SU-DHL-6 (cell line): Measurements from ENCODE around the gene ABCC3.

Experiments used
- CTCF ChIP-seq: fragments of 200-600 bp; sonication (generic); IDR thresholded peaks from one replicate; pipeline ENCODE4 v1.5.1; 2017; ENCODE audit warnings: antibody characterized with exemption, mild to moderate bottlenecking, low read length, moderate library complexity; ENCODE audit not compliant: insufficient read depth, poor library complexity, severe bottlenecking
- EZH2phosphoT487 ChIP-seq: fragments of 200-600 bp; sonication (generic), shearing (Covaris generic); conservative IDR thresholded peaks from 2 replicates; pipeline ENCODE4 v1.6.1; 2018; ENCODE audit warnings: mild to moderate bottlenecking, antibody characterized with exemption, low read length, moderate library complexity, mixed read lengths

- no peak for TF ChIP-seq EZH2phosphoT487
- no peak for TF ChIP-seq CTCF
Measured at GRCh38 chr17:50638966-50639713, 4.5 kb downstream of the ABCC3 start.
